Adrenal gland (tissue), 5 donors: ENCODE measurements around the gene NDUFV3.

Experiments
- CTCF ChIP-seq, 6 experiments: fragments of 450-650 bp in 4 of 6; fragments of 200-600 bp in 2 of 6; sonication (generic) in 1 of 6; IDR thresholded peaks; 1 replicate in 5 of 6; 2 replicates in 1 of 6; pipeline versions ENCODE4 v1.5.1 to v1.8.0; 2016 to 2021; ENCODE audit warnings: antibody characterized with exemption in 6 of 6, mild to moderate bottlenecking in 2 of 6, moderate library complexity in 1 of 6
- POLR2A ChIP-seq, 2 donors: fragments of 450-650 bp; IDR thresholded peaks; one replicate each; pipeline ENCODE4 v1.6.1; 2017; ENCODE audit warnings: antibody characterized with exemption in 2 of 2, mild to moderate bottlenecking in 2 of 2, moderate library complexity in 1 of 2
- donor health status: DM: no; HTN: no; CAD: no.

GRCh38 chr21:42868196-42868595 is 24.9 kb upstream of the NDUFV3 start:
- TF ChIP-seq CTCF (IDR thresholded peaks at IDR 0.05) (no peak), POLR2A (IDR thresholded peaks at IDR 0.05) (no peak)
